Neural crest cell (in vitro differentiated cells): ENCODE data around the gene PPHLN1. TPM values are rescaled to one million over a fixed set of nuclear protein-coding genes. Genes with fewer than 3 reads are reported as not detected.

ENCODE experiments used
- DNase-seq: peaks from one replicate; pipeline ENCODE4 v3.0.0; 2021; ENCODE audit warnings: low read depth, mixed read lengths, low spot score
- H3K27ac Mint-ChIP-seq: one replicate; pipeline ENCODE4 v1.8.0; 2021; ENCODE audit warnings: mild to moderate bottlenecking, mixed read lengths; ENCODE audit not compliant: unreplicated experiment
- H3K27me3 Mint-ChIP-seq: 2 replicates; pipeline ENCODE4 v1.8.0; 2021; ENCODE audit warnings: low read depth, mild to moderate bottlenecking, mixed read lengths
- H3K36me3 Mint-ChIP-seq: 2 replicates; pipeline ENCODE4 v1.8.0; 2021; ENCODE audit warnings: low read depth, mild to moderate bottlenecking, mixed read lengths
- H3K4me1 Mint-ChIP-seq: 2 replicates; pipeline ENCODE4 v1.8.0; 2021; ENCODE audit warnings: mixed read lengths
- H3K4me3 Mint-ChIP-seq: one replicate; pipeline ENCODE4 v1.8.0; 2021; ENCODE audit warnings: mild to moderate bottlenecking, mixed read lengths
- H3K9me3 Mint-ChIP-seq: 2 replicates; pipeline ENCODE4 v1.8.0; 2021; ENCODE audit warnings: mixed read lengths
- CTCF ChIP-seq: fragments of 200-600 bp; sonication (generic); conservative IDR thresholded peaks from 2 replicates; pipeline ENCODE4 v1.5.0; 2021; ENCODE audit warnings: antibody characterized with exemption, mild to moderate bottlenecking
- total RNA-seq: library from RNA; stranded (reverse); gene quantifications from 2 replicates; pipeline ENCODE4 v1.2.1, GENCODE V29; 2021

Gene PPHLN1
- total RNA-seq, 1 donor from 2014 or later, result 57.9 TPM

GRCh38 chr12:42306297-42306696 lies 19.7 kb upstream of the PPHLN1 start:
- no peak for DNase-seq
- Mint-ChIP-seq H3K4me3 (no peak overlapping the region), H3K27me3 (no peaks in the 10 kb centered on the region), H3K36me3 (no peaks in the 10 kb centered on the region), H3K27ac (no peak overlapping the region), H3K4me1 (no peaks in the 10 kb centered on the region), H3K9me3 (no peaks in the 10 kb centered on the region)
- TF ChIP-seq CTCF, result no peak

GRCh38 chr12:42308390-42308789 lies 17.6 kb upstream of the PPHLN1 start:
- no peak for TF ChIP-seq CTCF
- Mint-ChIP-seq H3K27me3 (no peaks in the 10 kb centered on the region), H3K4me1 (no peaks in the 10 kb centered on the region), H3K9me3 (no peaks in the 10 kb centered on the region), H3K27ac (no peak overlapping the region), H3K4me3 (no peak overlapping the region), H3K36me3 (no peaks in the 10 kb centered on the region)
- no peak for DNase-seq

GRCh38 chr12:42309996-42310395 lies 16.0 kb upstream of the PPHLN1 start:
- DNase-seq, result no peak
- no peaks in the 10 kb centered on the region for H3K36me3 Mint-ChIP-seq
- no peak overlapping the region for H3K27ac Mint-ChIP-seq
- no peak for TF ChIP-seq CTCF
- no peaks in the 10 kb centered on the region for H3K27me3 Mint-ChIP-seq
- no peaks in the 10 kb centered on the region for H3K4me1 Mint-ChIP-seq
- no peak overlapping the region for H3K4me3 Mint-ChIP-seq
- no peaks in the 10 kb centered on the region for H3K9me3 Mint-ChIP-seq

GRCh38 chr12:42315108-42315507 lies 10.9 kb upstream of the PPHLN1 start:
- Mint-ChIP-seq H3K9me3 (no peaks in the 10 kb centered on the region), H3K27me3 (no peaks in the 10 kb centered on the region)

GRCh38 chr12:42320796-42321195 lies 5.2 kb upstream of the PPHLN1 start:
- peaks cover 8% of the 10 kb centered on the region for H3K36me3 Mint-ChIP-seq
- no peaks in the 10 kb centered on the region for H3K27me3 Mint-ChIP-seq
- H3K4me1 Mint-ChIP-seq, result peaks cover 14% of the 10 kb centered on the region
- TF ChIP-seq CTCF, result no peak
- no peak overlapping the region for H3K27ac Mint-ChIP-seq
- DNase-seq, result no peak
- H3K4me3 Mint-ChIP-seq, result no peak overlapping the region
- no peaks in the 10 kb centered on the region for H3K9me3 Mint-ChIP-seq

More at GRCh38 chr12:42315108-42315507, 10.9 kb upstream of the PPHLN1 start:
- DNase-seq, result no peak
- no peak overlapping the region for H3K27ac Mint-ChIP-seq
- no peak for TF ChIP-seq CTCF
- H3K36me3 Mint-ChIP-seq, result peaks cover 3% of the 10 kb centered on the region
- H3K4me3 Mint-ChIP-seq, result no peak overlapping the region
- H3K4me1 Mint-ChIP-seq, result no peaks in the 10 kb centered on the region

GRCh38 chr12:42322567-42322966 lies 3.4 kb upstream of the PPHLN1 start:
- no peaks in the 10 kb centered on the region for H3K9me3 Mint-ChIP-seq

More at GRCh38 chr12:42322567-42322966, 3.4 kb upstream of the PPHLN1 start:
- Mint-ChIP-seq H3K27me3 (no peaks in the 10 kb centered on the region), H3K4me1 (peaks cover 32% of the 10 kb centered on the region), H3K27ac (no peak overlapping the region), H3K36me3 (peaks cover 8% of the 10 kb centered on the region), H3K4me3 (no peak overlapping the region)
- TF ChIP-seq CTCF, result no peak
- no peak for DNase-seq
